ENCODE data around the gene AGPAT4.

- no peak for TF ChIP-seq CTCF (IDR thresholded peaks at IDR 0.05; ENCODE audit: low read depth, low read length, poor library complexity, severe bottlenecking)
- TF ChIP-seq EZH2phosphoT487 (IDR thresholded peaks at IDR 0.05; ENCODE audit: borderline replicate concordance, low read length) = no peak
Observed at GRCh38 chr6:161207200-161207599, 66.7 kb downstream of the AGPAT4 start.

All from DOHH2 (cell line).